Heart right ventricle (tissue), 16 donors: ENCODE data around the gene OPRM1. TPM values are rescaled to one million over a fixed set of nuclear protein-coding genes. Genes with fewer than 3 reads are reported as not detected.
A peak's percentile ranks its signal among the peaks of the same experiment; 100 is the strongest.

Experiments used
- ATAC-seq, 8 donors: fragments of 200-7000 bp; cut with Tn5 transposase; one replicate each; pipeline ENCODE4 v1.9.1; 2020; ENCODE audit warnings: mild to moderate bottlenecking in 8 of 8, moderate library complexity in 8 of 8, moderate number of reproducible peaks in 1 of 8
- DNase-seq, 2 donors: peaks; one replicate each; pipeline ENCODE4 v3.0.0-alpha.2; 2020
- H3K27ac ChIP-seq, 10 donors: fragments of 200-600 bp; sonication (generic) in 2 of 10; one replicate each; pipeline versions ENCODE4 v1.5.0 to v1.8.0; 2020 to 2022; ENCODE audit warnings: mild to moderate bottlenecking in 3 of 10
- H3K27me3 ChIP-seq, 7 donors: fragments of 200-600 bp; one replicate each; pipeline ENCODE4 v1.8.0; 2021 to 2022; ENCODE audit warnings: mild to moderate bottlenecking in 2 of 7
- H3K36me3 ChIP-seq, 9 donors: fragments of 200-600 bp; sonication (generic) in 1 of 9; one replicate each; pipeline versions ENCODE4 v1.5.0 to v1.8.0; 2020 to 2022; ENCODE audit warnings: mild to moderate bottlenecking in 2 of 9
- H3K4me1 ChIP-seq, 9 donors: fragments of 200-600 bp; sonication (generic) in 1 of 9; one replicate each; pipeline versions ENCODE4 v1.5.0 to v1.8.0; 2020 to 2022; ENCODE audit warnings: mild to moderate bottlenecking in 4 of 9
- H3K4me3 ChIP-seq, 10 donors: fragments of 200-600 bp; sonication (generic) in 2 of 10; one replicate each; pipeline versions ENCODE4 v1.5.0 to v1.8.0; 2020 to 2022; ENCODE audit warnings: mild to moderate bottlenecking in 7 of 10, moderate library complexity in 2 of 10
- H3K9me3 ChIP-seq, 11 donors: fragments of 200-600 bp in 10 of 11; sonication (generic) in 2 of 11; one replicate each; pipeline versions ENCODE4 v1.5.0 to v1.8.0; 2013 to 2022; ENCODE audit warnings: mild to moderate bottlenecking in 2 of 11, control low read depth in 1 of 11, moderate library complexity in 1 of 11
- WGBS, 2 donors: extraction: QIAGEN DNeasy Blood & Tissue Kit; methylation state at CpG; one replicate each; pipeline ENCODE4 v1.1.7; 2013; ENCODE audit warnings: inconsistent platforms in 1 of 2; 5-methylcytosine and 5-hydroxymethylcytosine counted together
- intact Hi-C, 10 donors: fragments of 100-400 bp; cut with DNase I; formaldehyde crosslinking; loops; one replicate each; pipeline versions ENCODE4 v1.11.1 to v1.14.2; 2022
- polyA plus RNA-seq, 2 donors: library from polyadenylated mRNA; stranded (reverse); fragments of 200-250 nt; gene quantifications; one replicate each; pipeline ENCODE4 v1.2.3, GENCODE V29; 2013
- total RNA-seq, 10 donors: library from RNA; stranded (reverse); fragmentation: NEBNext Ultra II Directional in 3 of 10; extraction: Animal tissue kit (Norgen Biotek cat#: 25700) in 3 of 10; gene quantifications; one replicate each; pipeline versions ENCODE4 v1.2.1 to v1.2.4, GENCODE V29; 2021 to 2023
- TF ChIP-seq, protein P1 (sequence below), 9 donors: fragments of 200-600 bp; sonication (generic) in 2 of 9; IDR thresholded peaks; one replicate each; pipeline versions ENCODE4 v1.5.0 to v1.8.0; 2021 to 2022; ENCODE audit warnings: antibody characterized with exemption in 9 of 9, mild to moderate bottlenecking in 5 of 9, moderate library complexity in 1 of 9
- donor health status: Arrhythmogenic right ventricular cardiomyopathy.
- donor health status: ischemic (EF 13 %, LVEDD 7.1; RV severe dilation, severe dysfunction).
- donor health status: healthy with polysubstance abuse.
- donor health status: DM: no; HTN: yes; CAD: no.
- donor health status: DM: no; HTN: no; CAD: no.
- donor health status: ischemic (EF 25% LVEDD 6.9; RV normal size, moderate dysfunction).
- donor health status: ischemic (EF 25% LVEDD 5.7; RV mildly dilated, moderate dysfunction).
- donor health status: healthy.
- donor health status: DM: yes; HTN: yes; CAD: no.
- donor health status: Ischemic cardiomyopathy.
- donor health status: ischemic (EF 35%, LVEDD 5.7; RV mildly dilated, moderate dysfunction).
- donor health status: nonischemic (EF 11% LVEDD 7.7; RV severe dilation, severe dysfunction).
- donor health status: DM: yes; HTN: yes; CAD: no.
- donor health status: PGD.
- donor health status: ischemic (EF 29% LVEDD 5.4; RV normal size, mild dysfunction).
- donor health status: nonischemic (EF 23%, LVEDD 6.1; RV moderate dilation, normal function).

OPRM1 gene
- total and polyA plus RNA-seq, 12 donors = not detected

DNA sequence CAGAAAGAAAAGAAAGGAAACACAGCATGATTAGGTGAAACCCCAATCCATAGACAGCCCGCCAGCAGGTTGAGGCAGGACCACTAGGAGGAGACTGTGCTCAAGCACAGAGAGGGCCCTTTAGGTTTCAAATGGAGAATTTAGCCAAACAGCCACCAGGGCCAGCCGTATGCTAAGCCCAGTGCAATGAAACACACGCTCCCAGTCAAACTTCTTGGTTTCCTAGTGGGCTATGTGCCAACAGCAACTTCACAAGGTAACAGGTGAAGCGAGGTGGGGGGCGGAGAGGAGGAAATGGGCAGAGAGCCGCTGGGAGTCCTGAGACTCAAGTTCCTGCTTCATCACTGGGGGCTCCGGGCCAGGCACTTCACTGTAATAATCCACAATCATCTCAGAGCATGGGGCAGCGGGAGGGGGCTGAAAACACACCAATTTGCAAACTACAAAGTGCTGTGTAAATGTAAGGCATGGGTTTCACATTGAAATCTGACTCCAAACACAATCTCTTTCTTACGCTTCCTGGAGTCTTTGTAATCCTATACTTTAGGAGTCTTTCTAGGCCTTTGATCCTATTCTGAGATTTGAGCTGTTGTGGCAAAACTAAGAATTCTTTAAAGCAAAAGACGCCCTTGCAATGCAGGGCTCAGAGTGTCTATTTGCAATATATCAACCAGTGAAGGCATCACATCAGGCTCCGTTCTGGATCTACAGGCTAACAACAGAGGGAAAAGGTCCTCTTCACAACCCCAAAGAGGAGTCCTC lies 117.3 kb downstream of the OPRM1 start:
- DNase-seq (peak in 1 of 2 donors; percentile 23), ATAC-seq (peak in 7 of 8 donors; percentile 49 to 78 (median 65))
- Histone ChIP-seq H3K27me3 (no peaks in the 10 kb centered on the region), H3K4me1 (peaks cover 0 to 34% (median 0%) of the 10 kb centered on the region in 9 donors), H3K4me3 (no peak overlapping the region), H3K27ac (peak overlapping the region in 1 of 10 donors; percentile 41), H3K36me3 (no peaks in the 10 kb centered on the region), H3K9me3 (no peaks in the 10 kb centered on the region)
- TF ChIP-seq, protein P1, sequence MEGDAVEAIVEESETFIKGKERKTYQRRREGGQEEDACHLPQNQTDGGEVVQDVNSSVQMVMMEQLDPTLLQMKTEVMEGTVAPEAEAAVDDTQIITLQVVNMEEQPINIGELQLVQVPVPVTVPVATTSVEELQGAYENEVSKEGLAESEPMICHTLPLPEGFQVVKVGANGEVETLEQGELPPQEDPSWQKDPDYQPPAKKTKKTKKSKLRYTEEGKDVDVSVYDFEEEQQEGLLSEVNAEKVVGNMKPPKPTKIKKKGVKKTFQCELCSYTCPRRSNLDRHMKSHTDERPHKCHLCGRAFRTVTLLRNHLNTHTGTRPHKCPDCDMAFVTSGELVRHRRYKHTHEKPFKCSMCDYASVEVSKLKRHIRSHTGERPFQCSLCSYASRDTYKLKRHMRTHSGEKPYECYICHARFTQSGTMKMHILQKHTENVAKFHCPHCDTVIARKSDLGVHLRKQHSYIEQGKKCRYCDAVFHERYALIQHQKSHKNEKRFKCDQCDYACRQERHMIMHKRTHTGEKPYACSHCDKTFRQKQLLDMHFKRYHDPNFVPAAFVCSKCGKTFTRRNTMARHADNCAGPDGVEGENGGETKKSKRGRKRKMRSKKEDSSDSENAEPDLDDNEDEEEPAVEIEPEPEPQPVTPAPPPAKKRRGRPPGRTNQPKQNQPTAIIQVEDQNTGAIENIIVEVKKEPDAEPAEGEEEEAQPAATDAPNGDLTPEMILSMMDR (IDR thresholded peaks at IDR 0.05) = peak; percentile 12 to 67 (median 46)
- intact Hi-C loops = loop anchor here (1.0 to 10.0 kb wide), 9 partner anchors 120 to 648 kb away; no protein-coding TSS in a partner anchor
- WGBS, 2 donors = 81 to 82% methylated on average over 11 of the region's 11 CpGs

DNA sequence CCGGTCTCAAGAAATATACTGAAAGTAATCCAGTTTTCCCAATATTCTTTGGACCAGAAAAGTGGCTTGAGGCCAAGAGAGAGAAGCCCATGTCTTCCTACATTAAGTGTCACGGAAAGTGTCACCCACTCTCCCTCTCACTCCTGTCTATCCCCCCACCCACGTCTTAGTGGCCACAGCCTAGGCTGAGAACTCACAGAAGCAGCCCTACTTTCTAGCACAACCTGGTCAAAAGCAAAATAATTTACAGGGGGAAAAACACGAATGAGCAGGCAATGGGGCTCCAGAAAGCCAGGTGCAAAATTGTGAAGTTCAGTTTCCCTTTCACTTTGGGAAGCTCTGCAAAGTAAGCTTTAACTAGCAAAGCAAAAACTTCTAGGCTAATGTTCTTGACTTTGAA lies 118.0 kb downstream of the OPRM1 start:
- TF ChIP-seq, protein P1 (IDR thresholded peaks at IDR 0.05) = no peak
- H3K4me3 ChIP-seq = peak overlapping the region in 4 of 10 donors; percentile 10 to 27 (median 24)
- ATAC-seq = no peak
- no peaks in the 10 kb centered on the region for H3K36me3 ChIP-seq
- DNase-seq = no peak
- H3K27me3 ChIP-seq = no peaks in the 10 kb centered on the region
- peak overlapping the region in 1 of 10 donors; percentile 41 for H3K27ac ChIP-seq
- no peaks in the 10 kb centered on the region for H3K9me3 ChIP-seq
- 57 to 70% methylated on average over 4 of the region's 4 CpGs for WGBS, 2 donors
- intact Hi-C loops = loop anchor here (2.0 to 10.0 kb wide), 8 partner anchors 120 to 648 kb away; no protein-coding TSS in a partner anchor
- peaks cover 0 to 40% (median 0%) of the 10 kb centered on the region in 9 donors for H3K4me1 ChIP-seq

DNA sequence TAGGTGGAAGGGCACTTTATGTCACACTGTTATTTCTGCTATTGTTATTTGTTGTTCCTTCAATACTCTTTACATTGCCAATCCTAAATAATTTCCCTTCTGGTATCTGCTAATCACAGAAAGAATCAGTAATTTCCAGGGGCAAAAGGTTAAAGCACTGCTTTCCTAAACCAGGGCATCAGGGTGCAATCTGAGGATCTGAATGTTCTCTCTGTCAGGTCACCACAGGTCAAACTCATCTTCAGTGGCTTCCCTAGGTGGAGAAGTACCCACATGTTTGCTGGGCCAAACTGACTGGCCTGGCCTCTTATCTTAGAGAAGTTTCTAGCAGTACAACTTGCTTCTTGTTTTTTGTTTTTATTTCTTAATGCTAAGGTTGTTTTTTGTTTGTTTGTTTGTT lies 118.7 kb downstream of the OPRM1 start:
- ATAC-seq (no peak), DNase-seq (no peak)
- intact Hi-C loops = loop anchor here (2.0 to 10.0 kb wide), 8 partner anchors 119 to 647 kb away; no protein-coding TSS in a partner anchor
- TF ChIP-seq, protein P1 (IDR thresholded peaks at IDR 0.05) = no peak
- H3K27me3 ChIP-seq = no peaks in the 10 kb centered on the region
- H3K9me3 ChIP-seq = no peaks in the 10 kb centered on the region
- H3K36me3 ChIP-seq = no peaks in the 10 kb centered on the region
- peaks cover 0 to 45% (median 0%) of the 10 kb centered on the region in 9 donors for H3K4me1 ChIP-seq
- H3K27ac ChIP-seq = peak overlapping the region in 1 of 10 donors; percentile 41
- no peak overlapping the region for H3K4me3 ChIP-seq

DNA sequence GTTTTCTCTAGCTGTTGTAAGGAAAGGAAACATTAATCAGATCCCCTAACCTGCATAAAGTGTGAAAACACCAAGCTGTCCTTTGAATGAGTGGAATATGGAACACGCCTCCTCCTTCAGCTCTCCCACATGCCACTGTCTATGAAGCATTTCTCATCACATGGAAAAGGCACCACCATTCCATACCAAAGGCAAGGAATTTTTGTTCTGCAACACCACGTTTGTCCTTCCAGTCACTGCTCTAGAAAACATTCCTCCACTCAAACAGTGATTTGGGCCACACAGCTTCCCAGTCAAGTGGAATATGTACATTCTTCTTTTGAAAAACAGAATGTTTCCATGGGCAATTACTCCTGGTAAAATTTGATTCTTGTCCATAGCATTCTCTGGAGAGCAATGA lies 120.1 kb downstream of the OPRM1 start:
- no peaks in the 10 kb centered on the region for H3K9me3 ChIP-seq
- no peak overlapping the region for H3K4me3 ChIP-seq
- H3K4me1 ChIP-seq = peaks cover 0 to 50% (median 0%) of the 10 kb centered on the region in 9 donors
- DNase-seq = no peak
- no peak overlapping the region for H3K27ac ChIP-seq
- ATAC-seq = no peak
- H3K27me3 ChIP-seq = no peaks in the 10 kb centered on the region
- intact Hi-C loops = loop anchor here in 9 of 10 donors (5.0 to 10.0 kb wide), 7 partner anchors 118 to 646 kb away; no protein-coding TSS in a partner anchor
- TF ChIP-seq, protein P1 (IDR thresholded peaks at IDR 0.05) = no peak
- WGBS, 2 donors = 89 to 90% methylated on average over 2 of the region's 2 CpGs
- H3K36me3 ChIP-seq = no peaks in the 10 kb centered on the region
